H1 (cell line): ENCODE results near the gene ETV2. TPM values are rescaled to one million over a fixed set of nuclear protein-coding genes. Genes with fewer than 3 reads are reported as not detected.

Experiments used
- CEBPB ChIP-seq: IDR thresholded peaks from 2 replicates; pipeline ENCODE4 v1.6.1; 2012; ENCODE audit warnings: low read depth, low read length
- E2F6 ChIP-seq: IDR thresholded peaks from 2 replicates; pipeline ENCODE4 v1.6.1; 2012; ENCODE audit warnings: inconsistent platforms
- EGR1 ChIP-seq: IDR thresholded peaks from 2 replicates; pipeline ENCODE4 v1.6.1; 2011; ENCODE audit warnings: low read depth, low read length, borderline replicate concordance
- KDM4A ChIP-seq: IDR thresholded peaks from one replicate; pipeline ENCODE4 v1.7.1; 2012; ENCODE audit warnings: low read depth, mild to moderate bottlenecking, moderate library complexity, low read length, inconsistent platforms; ENCODE audit not compliant: severe bottlenecking
- MAX ChIP-seq: IDR thresholded peaks from 2 replicates; pipeline ENCODE4 v1.6.1; 2012; ENCODE audit warnings: inconsistent platforms
- POLR2AphosphoS5 ChIP-seq: IDR thresholded peaks from 2 replicates; pipeline ENCODE4 v1.6.1; 2011; ENCODE audit warnings: low read depth, low read length
- SRF ChIP-seq: IDR thresholded peaks from 2 replicates; pipeline ENCODE4 v1.6.1; 2011; ENCODE audit warnings: mild to moderate bottlenecking, low read depth, low read length, moderate library complexity
- polyA plus RNA-seq, 7 experiments: library from polyadenylated mRNA; depleted of rRNA in 3 of 7; stranded (reverse) in 5 of 7; unstranded in 2 of 7; fragments of >200 nt in 5 of 7; fragments of 200-250 nt in 2 of 7; gene quantifications; 1 replicate in 5 of 7; 2 replicates in 1 of 7; 4 replicates in 1 of 7; pipeline versions ENCODE4 v1.2.1 to v1.2.3, GENCODE V29; 2011 to 2013; ENCODE audit warnings: missing spikeins in 2 of 7, mixed read lengths in 2 of 7
- total RNA-seq: library from RNA; stranded (reverse); fragmentation: NEBNext Ultra II Directional; extraction: Animal tissue kit (Norgen Biotek cat#: 25700); gene quantifications from 2 replicates; pipeline ENCODE4 v1.2.1, GENCODE V29; 2021

ETV2 gene
- total and polyA plus RNA-seq, 2 of the 8 experiments (the other 6 are each of a cell fraction or from before 2014, with no cell fraction given) = 0.88 to 1.3 TPM

- TF ChIP-seq POLR2AphosphoS5 (0 out of 2 replicates have a peak, but pooled peaks have one; percentile 28), E2F6 (0 out of 2 replicates have a peak, but pooled peaks have one; percentile 9), SRF (no peak), CEBPB (no peak), MAX (peak; percentile 55; the same call in 1 of the 2 replicates), KDM4A (peak; percentile 98), EGR1 (no peak)
Observed at GRCh38 chr19:35673121-35673804, 31.7 kb downstream of the ETV2 start (continued).
